SK-N-SH (cell line): ENCODE measurements around the gene TEAD4. TPM values are rescaled to one million over a fixed set of nuclear protein-coding genes. Genes with fewer than 3 reads are reported as not detected.

Source experiments
- CTCF ChIA-PET: fragments of 300-600, 350-600 bp; formaldehyde crosslinking; extraction: SDS; loops from one replicate; lab custom pipeline; 2021; lab: Yijun Ruan, JAX
- POLR2A ChIA-PET: fragments of 350-600 bp; sonication (Branson Sonifier 250); formaldehyde crosslinking; extraction: SDS; loops from one replicate; lab custom pipeline; 2020; ENCODE audit warnings: antibody characterized with exemption, inconsistent platforms; lab: Yijun Ruan, JAX
- DNase-seq: peaks from one replicate; pipeline ENCODE4 v3.0.0; 2012
- H2AFZ ChIP-seq: fragments of 200-600 bp; sonication (generic); 2 replicates; pipeline ENCODE4 v1.8.1; 2016; ENCODE audit warnings: antibody characterized with exemption, mild to moderate bottlenecking, low read depth
- H3F3A ChIP-seq: fragments of 200-600 bp; sonication (generic); replicated peaks from 2 replicates; pipeline ENCODE3; 2016; ENCODE audit warnings: antibody characterized with exemption, mild to moderate bottlenecking; ENCODE audit not compliant: insufficient read depth
- H3K27ac ChIP-seq, 2 experiments: fragments of 200-500 bp in 1 of 2; fragments of 200-600 bp in 1 of 2; sonication (Bioruptor generic) in 1 of 2; sonication (generic), shearing (Covaris generic) in 1 of 2; 2 replicates each; pipeline versions ENCODE4 v1.5.1 to v1.6.1; 2014 to 2016; ENCODE audit warnings: low read depth in 2 of 2, inconsistent platforms in 1 of 2, low read length in 1 of 2, mild to moderate bottlenecking in 1 of 2, mixed read lengths in 1 of 2
- H3K27me3 ChIP-seq: fragments of 200-600 bp; sonication (generic), shearing (Covaris generic); 2 replicates; pipeline ENCODE4 v1.6.1; 2016; ENCODE audit warnings: mixed run types; ENCODE audit not compliant: insufficient read depth
- H3K36me3 ChIP-seq, 2 experiments: fragments of 200-500 bp in 1 of 2; fragments of 200-600 bp in 1 of 2; sonication (Bioruptor generic) in 1 of 2; sonication (generic) in 1 of 2; replicated peaks in 1 of 2; 2 replicates each; pipeline versions ENCODE3 to v1.5.1; 2014 to 2016; ENCODE audit warnings: low read length in 1 of 2, mild to moderate bottlenecking in 1 of 2; ENCODE audit not compliant: insufficient read depth in 2 of 2, control insufficient read depth in 1 of 2
- H3K4me1 ChIP-seq, 2 experiments: fragments of 200-500 bp in 1 of 2; fragments of 200-600 bp in 1 of 2; sonication (Bioruptor generic) in 1 of 2; sonication (generic), shearing (Covaris generic) in 1 of 2; 2 replicates each; pipeline versions ENCODE4 v1.5.1 to v1.6.1; 2014 to 2016; ENCODE audit warnings: low read depth in 1 of 2, low read length in 1 of 2, mixed run types in 1 of 2; ENCODE audit not compliant: insufficient read depth in 2 of 2, control insufficient read depth in 1 of 2
- H3K4me2 ChIP-seq: fragments of 200-600 bp; sonication (generic), shearing (Covaris generic); 2 replicates; pipeline ENCODE4 v1.6.1; 2017; ENCODE audit warnings: mixed run types
- H3K4me3 ChIP-seq, 2 experiments: fragments of 200-500 bp in 1 of 2; fragments of 200-600 bp in 1 of 2; sonication (Bioruptor generic) in 1 of 2; sonication (generic), shearing (Covaris generic) in 1 of 2; 2 replicates each; pipeline versions ENCODE4 v1.5.1 to v1.8.1; 2014 to 2016; ENCODE audit warnings: low read depth in 2 of 2, inconsistent platforms in 1 of 2, low read length in 1 of 2, mild to moderate bottlenecking in 1 of 2, mixed read lengths in 1 of 2, moderate library complexity in 1 of 2
- H3K79me2 ChIP-seq: fragments of 200-600 bp; sonication (generic); 2 replicates; pipeline ENCODE4 v1.8.1; 2017; ENCODE audit warnings: mild to moderate bottlenecking; ENCODE audit not compliant: insufficient read depth
- H3K9ac ChIP-seq: fragments of 200-600 bp; sonication (generic); 2 replicates; pipeline ENCODE4 v1.6.1; 2017; ENCODE audit warnings: mixed run types
- H3K9me2 ChIP-seq: fragments of 200-600 bp; sonication (generic); 2 replicates; pipeline ENCODE4 v1.6.1; 2017; ENCODE audit warnings: mixed run types
- H3K9me3 ChIP-seq: fragments of 200-600 bp; sonication (generic); 2 replicates; pipeline ENCODE4 v1.6.1; 2017; ENCODE audit warnings: mixed run types, mild to moderate bottlenecking, moderate library complexity
- H4K20me1 ChIP-seq: fragments of 200-600 bp; sonication (generic); 2 replicates; pipeline ENCODE4 v1.6.1; 2017; ENCODE audit warnings: mild to moderate bottlenecking, mixed run types; ENCODE audit not compliant: insufficient read depth
- CHD2 ChIP-seq: fragments of 150-350 bp; IDR thresholded peaks from 2 replicates; pipeline ENCODE4 v1.6.1; 2018; ENCODE audit warnings: low read length; ENCODE audit not compliant: partially characterized antibody
- CTCF ChIP-seq: fragments of 200-600 bp; sonication (generic); IDR thresholded peaks from 2 replicates; pipeline ENCODE4 v1.6.1; 2017; ENCODE audit warnings: antibody characterized with exemption, mild to moderate bottlenecking, moderate library complexity
- ELF1 ChIP-seq: IDR thresholded peaks from 2 replicates; pipeline ENCODE4 v1.4.0; 2012
- EZH2phosphoT487 ChIP-seq: fragments of 200-600 bp; sonication (generic); IDR thresholded peaks from 2 replicates; pipeline ENCODE4 v1.6.1; 2017; ENCODE audit warnings: low read depth, mixed run types, mild to moderate bottlenecking, antibody characterized with exemption, moderate library complexity, borderline replicate concordance
- FOSL2 ChIP-seq: IDR thresholded peaks from 2 replicates; pipeline ENCODE4 v1.4.0; 2012; ENCODE audit warnings: low read depth, mild to moderate bottlenecking, moderate library complexity, borderline replicate concordance
- GABPA ChIP-seq: IDR thresholded peaks from 2 replicates; pipeline ENCODE4 v1.4.0; 2012; ENCODE audit warnings: low read depth, mild to moderate bottlenecking
- JUND ChIP-seq: IDR thresholded peaks from 2 replicates; pipeline ENCODE4 v1.4.0; 2012
- MEF2A ChIP-seq: IDR thresholded peaks from 2 replicates; pipeline ENCODE4 v1.4.0; 2012; ENCODE audit warnings: low read depth, borderline replicate concordance
- MXI1 ChIP-seq: IDR thresholded peaks from 2 replicates; pipeline ENCODE4 v1.6.1; 2012; ENCODE audit warnings: mild to moderate bottlenecking, low read depth, low read length, improper control_type of control experiment
- POLR2AphosphoS5 ChIP-seq: IDR thresholded peaks from 2 replicates; pipeline ENCODE4 v1.6.1; 2012; ENCODE audit warnings: low read depth, low read length
- RAD21 ChIP-seq: IDR thresholded peaks from 2 replicates; pipeline ENCODE4 v1.6.1; 2012; ENCODE audit warnings: mild to moderate bottlenecking, low read length
- REST ChIP-seq: IDR thresholded peaks from 2 replicates; pipeline ENCODE4 v1.6.1; 2012; ENCODE audit warnings: mild to moderate bottlenecking, low read depth, low read length, moderate library complexity
- RFX5 ChIP-seq: IDR thresholded peaks from 2 replicates; pipeline ENCODE4 v1.6.1; 2012; ENCODE audit warnings: mild to moderate bottlenecking, improper control_type of control experiment, low read length
- RXRA ChIP-seq: IDR thresholded peaks from 2 replicates; pipeline ENCODE4 v1.4.0; 2012; ENCODE audit warnings: low read depth, mild to moderate bottlenecking, borderline replicate concordance
- SMC3 ChIP-seq: IDR thresholded peaks from 2 replicates; pipeline ENCODE4 v1.6.1; 2012; ENCODE audit warnings: low read depth, low read length, improper control_type of control experiment
- TAF1 ChIP-seq: IDR thresholded peaks from 2 replicates; pipeline ENCODE4 v1.6.1; 2012; ENCODE audit warnings: low read depth, mild to moderate bottlenecking, low read length, moderate library complexity, borderline replicate concordance
- TEAD4 ChIP-seq: IDR thresholded peaks from 2 replicates; pipeline ENCODE4 v1.4.0; 2012; ENCODE audit warnings: mild to moderate bottlenecking, borderline replicate concordance; ENCODE audit not compliant: insufficient read depth
- WGBS: methylation state at CpG from one replicate; pipeline ENCODE4 v1.1.6; 2017; ENCODE audit warnings: low lambda C conversion rate; 5-methylcytosine and 5-hydroxymethylcytosine counted together
- polyA plus RNA-seq, 3 experiments: library from polyadenylated mRNA; depleted of rRNA; stranded (reverse); fragments of >200 nt; gene quantifications; 2 replicates each; pipeline ENCODE4 v1.2.3, GENCODE V29; 2012
- TF ChIP-seq, protein P1 (sequence below): IDR thresholded peaks from 2 replicates; pipeline ENCODE4; 2012
- TF ChIP-seq, protein P2 (sequence below): fragments of 150-350 bp; IDR thresholded peaks from 2 replicates; pipeline ENCODE4 v1.6.1; 2017; ENCODE audit warnings: antibody characterized with exemption, low read length, low read depth, borderline replicate concordance
- TF ChIP-seq, protein P3 (sequence below): fragments of 150-350 bp; IDR thresholded peaks from 2 replicates; pipeline ENCODE4 v1.6.1; 2016; ENCODE audit warnings: mild to moderate bottlenecking, low read depth, low read length

Gene TEAD4
- polyA plus RNA-seq, 1 of the 3 experiments (the other 2 are of a cell fraction) = 27.1 TPM

DNA sequence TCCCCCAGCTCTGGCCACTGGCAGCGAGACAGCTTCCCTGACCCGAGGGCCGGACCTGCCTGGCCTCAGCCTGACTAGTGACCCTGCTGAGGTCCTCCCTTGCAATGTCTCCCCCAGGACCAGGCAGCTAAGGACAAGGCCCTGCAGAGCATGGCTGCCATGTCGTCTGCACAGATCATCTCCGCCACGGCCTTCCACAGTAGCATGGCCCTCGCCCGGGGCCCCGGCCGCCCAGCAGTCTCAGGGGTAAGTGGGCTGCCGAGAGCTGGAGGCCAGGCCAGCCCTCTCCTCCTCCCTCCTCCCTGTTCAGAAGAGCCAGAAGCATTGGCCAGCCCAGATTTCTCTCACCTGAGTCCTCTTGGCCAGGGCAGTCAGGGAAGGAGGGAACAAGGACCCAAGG is 58.1 kb downstream of the TEAD4 start (continued):
- TF ChIP-seq, protein P1, sequence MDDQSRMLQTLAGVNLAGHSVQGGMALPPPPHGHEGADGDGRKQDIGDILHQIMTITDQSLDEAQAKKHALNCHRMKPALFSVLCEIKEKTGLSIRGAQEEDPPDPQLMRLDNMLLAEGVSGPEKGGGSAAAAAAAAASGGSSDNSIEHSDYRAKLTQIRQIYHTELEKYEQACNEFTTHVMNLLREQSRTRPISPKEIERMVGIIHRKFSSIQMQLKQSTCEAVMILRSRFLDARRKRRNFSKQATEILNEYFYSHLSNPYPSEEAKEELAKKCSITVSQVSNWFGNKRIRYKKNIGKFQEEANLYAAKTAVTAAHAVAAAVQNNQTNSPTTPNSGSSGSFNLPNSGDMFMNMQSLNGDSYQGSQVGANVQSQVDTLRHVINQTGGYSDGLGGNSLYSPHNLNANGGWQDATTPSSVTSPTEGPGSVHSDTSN = no peak
- TF ChIP-seq, protein P2, sequence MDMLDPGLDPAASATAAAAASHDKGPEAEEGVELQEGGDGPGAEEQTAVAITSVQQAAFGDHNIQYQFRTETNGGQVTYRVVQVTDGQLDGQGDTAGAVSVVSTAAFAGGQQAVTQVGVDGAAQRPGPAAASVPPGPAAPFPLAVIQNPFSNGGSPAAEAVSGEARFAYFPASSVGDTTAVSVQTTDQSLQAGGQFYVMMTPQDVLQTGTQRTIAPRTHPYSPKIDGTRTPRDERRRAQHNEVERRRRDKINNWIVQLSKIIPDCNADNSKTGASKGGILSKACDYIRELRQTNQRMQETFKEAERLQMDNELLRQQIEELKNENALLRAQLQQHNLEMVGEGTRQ = no peak
- TF ChIP-seq TAF1 = no peak
- TF ChIP-seq SMC3 = no peak
- TF ChIP-seq, protein P3, sequence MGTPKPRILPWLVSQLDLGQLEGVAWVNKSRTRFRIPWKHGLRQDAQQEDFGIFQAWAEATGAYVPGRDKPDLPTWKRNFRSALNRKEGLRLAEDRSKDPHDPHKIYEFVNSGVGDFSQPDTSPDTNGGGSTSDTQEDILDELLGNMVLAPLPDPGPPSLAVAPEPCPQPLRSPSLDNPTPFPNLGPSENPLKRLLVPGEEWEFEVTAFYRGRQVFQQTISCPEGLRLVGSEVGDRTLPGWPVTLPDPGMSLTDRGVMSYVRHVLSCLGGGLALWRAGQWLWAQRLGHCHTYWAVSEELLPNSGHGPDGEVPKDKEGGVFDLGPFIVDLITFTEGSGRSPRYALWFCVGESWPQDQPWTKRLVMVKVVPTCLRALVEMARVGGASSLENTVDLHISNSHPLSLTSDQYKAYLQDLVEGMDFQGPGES = no peak
- no peak for TF ChIP-seq ELF1
- TF ChIP-seq EZH2phosphoT487 = no peak
- no peak for TF ChIP-seq RFX5
- TF ChIP-seq RXRA = no peak

DNA sequence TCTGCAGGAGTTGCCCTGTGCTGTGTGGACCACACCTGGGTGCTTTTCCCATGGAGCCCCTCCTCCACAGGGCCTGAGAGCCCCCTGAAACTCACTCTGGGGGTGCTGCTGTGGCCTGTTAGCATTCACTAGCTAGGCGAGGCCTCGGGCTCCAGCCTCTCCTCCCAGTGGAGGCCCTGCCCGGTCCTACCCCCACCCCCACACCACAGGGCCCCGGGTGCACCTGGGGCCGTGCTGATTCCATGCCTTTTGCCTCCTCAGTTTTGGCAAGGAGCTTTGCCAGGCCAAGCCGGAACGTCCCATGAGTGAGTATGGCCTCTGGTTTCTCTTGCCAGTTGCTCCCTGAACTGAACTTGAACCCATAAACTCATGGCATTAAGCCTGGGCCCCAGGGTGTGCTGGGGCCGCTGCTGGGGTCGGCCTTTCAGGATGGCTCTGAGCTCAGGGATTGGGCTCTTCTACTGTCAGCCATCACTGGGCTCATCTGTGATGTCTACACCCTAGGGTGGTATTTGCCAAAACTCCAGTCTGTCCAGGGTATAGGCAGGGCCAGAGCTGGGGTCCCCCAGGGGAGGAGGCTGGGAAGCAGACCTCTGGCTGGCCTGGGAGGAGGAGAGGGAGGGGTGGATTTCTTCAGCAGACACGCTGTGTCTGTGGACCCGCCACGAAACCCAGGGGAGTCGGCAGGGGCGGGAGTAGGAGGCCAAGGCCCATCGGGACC is 59.2 kb downstream of the TEAD4 start:
- Histone ChIP-seq H3K9ac (no peak overlapping the region), H3F3A (no peaks in the 10 kb centered on the region), H3K9me3 (no peaks in the 10 kb centered on the region), H4K20me1 (no peaks in the 10 kb centered on the region), H3K79me2 (no peaks in the 10 kb centered on the region), H3K4me3 (no peak overlapping the region), H3K4me1 (no peaks in the 10 kb centered on the region), H3K27me3 (no peaks in the 10 kb centered on the region), H3K9me2 (no peaks in the 10 kb centered on the region), H3K4me2 (no peak overlapping the region), H3K27ac (no peak overlapping the region), H3K36me3 (peaks cover 5 to 23% of the 10 kb centered on the region in 2 experiments), H2AFZ (no peak overlapping the region)
- no peak for TF ChIP-seq CTCF
- no peak for TF ChIP-seq TEAD4
- TF ChIP-seq POLR2AphosphoS5 = no peak
- no peak for TF ChIP-seq MXI1
- no peak for TF ChIP-seq JUND
- TF ChIP-seq GABPA = no peak
- no peak for TF ChIP-seq REST
- TF ChIP-seq FOSL2 = no peak
- TF ChIP-seq RXRA = no peak
- TF ChIP-seq ELF1 = no peak
- TF ChIP-seq CHD2 = no peak
- TF ChIP-seq EZH2phosphoT487 = no peak
- no peak for TF ChIP-seq RAD21
- no peak for TF ChIP-seq TAF1
- no peak for TF ChIP-seq MEF2A
- TF ChIP-seq, protein P3 = no peak
- no peak for TF ChIP-seq RFX5
- CTCF ChIA-PET = interaction anchor here (0.6 to 2.9 kb wide), 3 partner anchors 13 to 32 kb away, joined by 3 to 12 read pairs (median 11); no protein-coding TSS in a partner anchor
- POLR2A ChIA-PET = no interaction called here
- WGBS = 90% methylated on average over 6 of the region's 15 CpGs
- DNase-seq = no peak
